Astrocyte of the spinal cord (primary cell): ENCODE data around the gene ADGRD1.

Experiments used
- DNase-seq: peaks from one replicate; pipeline ENCODE4 v3.0.0; 2011; ENCODE audit warnings: low read depth, low spot score
- H3K4me3 ChIP-seq: 2 replicates; pipeline ENCODE4 v1.5.1; 2011; ENCODE audit warnings: low read depth, mild to moderate bottlenecking, low read length, moderate library complexity
- CTCF ChIP-seq: IDR thresholded peaks from 2 replicates; pipeline ENCODE4 v1.5.1; 2012; ENCODE audit warnings: low read depth, mild to moderate bottlenecking, low read length, inconsistent platforms
- in situ Hi-C: cut with HindIII; loops from 2 replicates; pipeline ENCODE4 v1.10.0; 2017; ENCODE audit warnings: low sequenced_read_pairs

ADGRD1 gene

GRCh38 chr12:130948751-130949150, 5.0 kb upstream of the ADGRD1 start:
- in situ Hi-C loops = no loop called here

GRCh38 chr12:130949806-130950205, 3.9 kb upstream of the ADGRD1 start:
- no peak for TF ChIP-seq CTCF
- in situ Hi-C loops = no loop called here
- DNase-seq = no peak
- H3K4me3 ChIP-seq = no peak overlapping the region

More at GRCh38 chr12:130948751-130949150, 5.0 kb upstream of the ADGRD1 start:
- H3K4me3 ChIP-seq = no peak overlapping the region
- no peak for TF ChIP-seq CTCF
- no peak for DNase-seq

DNA sequence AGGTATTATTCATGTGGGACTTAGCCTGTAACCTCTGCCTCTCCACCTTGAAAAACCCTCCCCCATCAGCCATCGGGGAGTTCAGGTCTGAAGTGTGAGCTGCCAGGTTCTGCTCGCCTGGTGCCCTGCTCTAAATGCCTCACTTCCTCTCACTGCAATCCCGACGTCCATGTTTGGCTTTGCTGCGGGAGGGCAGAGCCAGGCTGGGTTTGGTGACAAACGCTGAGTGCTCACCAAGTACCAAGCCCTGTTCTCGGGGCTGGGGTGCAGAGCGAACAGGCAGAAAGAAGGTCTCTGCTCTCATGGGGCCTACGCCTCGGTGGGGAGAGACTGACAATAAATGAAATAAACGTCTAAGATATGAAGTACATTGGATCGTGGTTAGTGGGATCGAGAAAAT, 2.1 kb upstream of the ADGRD1 start:
- DNase-seq = no peak
- in situ Hi-C loops = no loop called here
- TF ChIP-seq CTCF = no peak
- H3K4me3 ChIP-seq = no peak overlapping the region

- in situ Hi-C loops = no loop called here
Measured at GRCh38 chr12:130952171-130952954, 1.3 kb upstream of the ADGRD1 start.

GRCh38 chr12:130954544-130954831, 781 bp downstream of the ADGRD1 start:
- no peak for DNase-seq
- no peak overlapping the region for H3K4me3 ChIP-seq
- in situ Hi-C loops = no loop called here
- no peak for TF ChIP-seq CTCF

More at GRCh38 chr12:130952171-130952954, 1.3 kb upstream of the ADGRD1 start:
- H3K4me3 ChIP-seq = no peak overlapping the region
- no peak for DNase-seq
- TF ChIP-seq CTCF = no peak

DNA sequence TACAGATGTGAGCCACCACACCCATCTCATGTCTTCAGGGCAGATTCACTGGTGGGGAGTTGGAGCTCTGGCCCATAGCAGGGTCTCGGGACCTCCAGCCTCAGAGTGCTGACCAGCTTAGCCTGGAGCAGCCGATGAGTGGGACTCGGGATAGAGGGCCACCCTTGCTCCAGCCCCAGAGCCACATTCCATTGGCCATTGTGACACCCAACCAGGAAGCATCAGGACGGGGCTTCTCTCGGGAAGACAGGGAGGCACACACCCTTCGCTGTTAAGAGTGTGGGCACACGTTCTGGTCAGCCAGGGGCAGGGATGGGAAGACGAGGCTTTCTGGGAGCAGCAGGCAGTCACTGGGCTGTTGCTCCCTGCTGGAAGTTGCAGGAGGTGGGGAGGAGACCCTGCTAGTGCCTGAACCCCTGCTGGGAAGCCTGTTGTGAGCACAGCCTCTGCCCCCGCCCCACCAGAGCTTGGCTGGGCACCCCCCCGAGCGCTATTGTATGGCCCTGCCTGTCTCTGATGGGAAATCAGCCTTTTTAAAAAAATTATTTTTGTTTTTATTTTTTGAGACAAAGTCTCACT, 1.6 kb downstream of the ADGRD1 start:
- in situ Hi-C loops = no loop called here
- no peak for TF ChIP-seq CTCF
- no peak overlapping the region for H3K4me3 ChIP-seq
- no peak for DNase-seq
